Non-pigmented ciliary epithelial cell (primary cell): ENCODE data around the gene OR5B21.

ENCODE experiments used
- DNase-seq: peaks from one replicate; pipeline ENCODE4 v3.0.0-alpha.2; 2010; ENCODE audit warnings: low read depth

OR5B21 gene

GRCh38 chr11:58493676-58494075 lies 14.2 kb downstream of the OR5B21 start:
- DNase-seq = no peak

- DNase-seq = no peak
Measured at GRCh38 chr11:58490827-58491226, 17.1 kb downstream of the OR5B21 start.

- DNase-seq = no peak
Measured at GRCh38 chr11:58487170-58487569, 20.7 kb downstream of the OR5B21 start.

GRCh38 chr11:58485961-58486360 lies 21.9 kb downstream of the OR5B21 start:
- DNase-seq = no peak

GRCh38 chr11:58471892-58472291 lies 36.0 kb downstream of the OR5B21 start:
- DNase-seq = no peak

GRCh38 chr11:58466293-58466692 lies 41.6 kb downstream of the OR5B21 start:
- DNase-seq = no peak

- no peak for DNase-seq
Measured at GRCh38 chr11:58465690-58466089, 42.2 kb downstream of the OR5B21 start.
